H4 (cell line): Measurements from ENCODE around the gene CDC42BPB. TPM values are rescaled to one million over a fixed set of nuclear protein-coding genes. Genes with fewer than 3 reads are reported as not detected.

Source experiments
- DNase-seq: peaks from one replicate; pipeline ENCODE4 v3.0.0-alpha.2; 2015; ENCODE audit warnings: low spot score
- total RNA-seq: library from RNA; depleted of rRNA; stranded (reverse); fragments of >200 nt; shearing (Covaris generic); gene quantifications from 2 replicates; pipeline ENCODE4 v1.2.3, GENCODE V29; 2014

CDC42BPB gene
- total RNA-seq, 1 experiment from 2014 or later = 18.2 TPM

- no peak for DNase-seq
These were observed 142.7 kb downstream of the CDC42BPB start for GRCh38 chr14:102914474-102915291.

DNA sequence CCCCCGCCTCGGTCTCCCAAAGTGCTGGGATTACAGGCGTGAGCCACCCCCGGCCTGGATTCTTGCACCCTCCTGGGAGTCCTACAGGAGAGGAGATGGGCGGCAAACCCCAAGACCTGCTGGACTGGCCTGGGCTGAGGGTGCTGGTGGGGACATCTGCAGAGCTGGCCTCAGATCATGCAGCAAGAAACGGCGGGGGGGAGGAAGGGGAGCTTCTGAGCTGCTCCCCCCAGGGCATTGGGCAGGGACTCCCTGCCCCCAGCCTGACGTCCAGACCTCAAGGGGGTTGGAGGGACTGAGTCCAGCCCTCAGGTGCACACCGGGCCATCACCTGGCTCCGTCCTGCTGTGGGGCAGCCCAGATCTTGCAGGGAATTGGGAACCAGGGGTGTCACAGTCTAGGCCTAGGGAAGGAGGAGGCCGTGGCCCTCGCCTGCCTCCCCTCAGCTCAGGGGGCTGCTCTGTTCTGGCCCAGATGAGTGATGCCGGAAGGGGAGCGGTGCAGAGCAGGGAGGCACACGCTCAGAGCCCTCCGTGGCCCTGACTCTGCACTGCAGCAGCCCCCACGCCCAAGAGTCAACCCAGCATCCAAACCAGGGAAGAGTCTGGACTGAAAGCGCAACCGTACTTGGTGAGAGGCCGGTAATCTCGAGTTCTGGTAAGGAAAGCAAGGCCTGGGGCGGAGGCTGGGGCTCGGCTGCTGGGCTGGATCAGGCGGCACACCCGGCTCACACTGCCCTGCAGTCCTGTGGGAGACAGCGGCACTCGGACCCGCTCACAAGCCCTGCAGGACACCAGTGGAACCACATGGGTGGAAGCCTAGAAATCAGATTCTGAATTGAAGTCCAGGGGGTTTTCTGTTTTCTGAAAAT is 143.8 kb downstream of the CDC42BPB start:
- DNase-seq = no peak

DNA sequence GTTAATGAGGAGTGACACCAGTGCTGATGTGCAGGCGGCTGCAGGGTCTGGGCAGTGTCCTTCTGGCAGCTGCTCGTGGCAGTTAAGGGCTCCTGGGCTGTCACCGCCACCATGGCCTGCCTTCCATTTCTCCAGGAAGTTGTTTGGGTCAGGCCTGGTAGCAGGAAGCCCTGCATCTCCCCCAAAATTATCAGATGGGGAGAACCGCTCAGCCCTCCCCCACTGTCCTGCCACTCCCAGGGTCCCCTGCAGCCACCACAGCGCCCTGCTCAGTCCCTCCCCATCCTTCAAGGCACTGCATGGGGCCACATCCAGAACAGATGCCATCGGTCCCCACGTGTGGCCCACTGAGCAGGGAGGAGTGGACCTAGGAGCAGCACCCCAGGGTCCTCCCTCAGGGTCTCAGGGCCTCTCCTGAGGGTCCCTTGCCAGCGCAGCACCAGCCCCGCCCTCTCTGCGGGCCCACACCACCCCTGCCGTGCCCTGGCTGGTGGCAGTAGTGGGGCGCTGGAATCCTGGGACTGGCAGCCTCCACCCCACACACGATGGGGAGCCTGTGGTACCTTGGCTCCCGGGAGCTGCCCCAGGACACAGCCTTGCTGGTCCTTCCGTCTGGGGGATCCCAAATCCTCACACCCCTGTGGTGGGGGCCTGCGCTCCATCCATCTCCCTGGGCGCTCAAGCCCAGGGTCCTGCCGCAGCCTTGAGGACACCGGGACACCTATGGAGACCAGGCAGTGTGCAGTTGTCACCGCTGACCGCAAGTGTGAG is 145.2 kb downstream of the CDC42BPB start:
- DNase-seq = no peak

DNA sequence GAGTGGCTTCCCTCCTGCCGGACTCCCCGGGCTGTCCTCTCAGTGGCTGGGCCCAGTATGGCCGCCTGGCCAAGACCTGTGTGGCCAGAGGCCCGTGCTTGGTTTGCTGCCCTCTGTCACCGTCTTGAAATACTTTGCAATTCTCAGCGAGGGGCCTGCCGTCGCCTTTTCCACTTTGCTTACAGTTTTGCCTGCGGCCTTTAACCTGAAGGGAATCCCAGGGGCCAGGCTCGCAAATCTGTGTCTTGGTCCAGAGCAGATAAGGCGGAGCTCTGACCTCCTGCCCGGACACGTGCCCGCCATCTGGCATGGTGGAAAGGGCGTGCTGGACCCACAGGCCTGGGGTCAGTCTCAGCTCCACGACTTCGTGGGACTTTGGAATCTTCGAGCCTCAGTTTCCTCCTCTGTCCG is 145.8 kb downstream of the CDC42BPB start:
- no peak for DNase-seq

- no peak for DNase-seq
These were observed 146.9 kb downstream of the CDC42BPB start for GRCh38 chr14:102910442-102910841.

- no peak for DNase-seq
These were observed 147.4 kb downstream of the CDC42BPB start for GRCh38 chr14:102909911-102910310.

DNA sequence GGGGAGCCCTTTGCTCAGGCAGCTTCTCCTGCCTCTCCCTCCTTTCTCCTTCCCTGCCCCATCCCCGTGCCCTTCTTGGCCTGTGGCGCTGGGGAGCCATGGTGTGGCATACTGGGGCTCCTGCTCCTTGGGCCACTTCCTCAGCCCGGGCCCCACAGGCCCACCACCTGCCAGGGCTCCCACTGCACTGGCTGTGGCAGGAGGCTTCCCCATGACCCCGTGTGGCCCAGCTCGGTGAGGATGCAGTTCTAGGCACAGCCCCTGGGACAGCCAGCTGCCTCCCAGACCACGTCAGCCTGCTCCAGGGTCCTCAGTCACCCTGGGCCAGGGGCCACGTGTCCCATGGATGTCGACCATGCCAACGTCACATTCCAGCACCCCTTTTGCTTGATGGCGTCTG is 147.9 kb downstream of the CDC42BPB start:
- no peak for DNase-seq

GRCh38 chr14:102908766-102909455 is 148.4 kb downstream of the CDC42BPB start:
- no peak for DNase-seq

DNA sequence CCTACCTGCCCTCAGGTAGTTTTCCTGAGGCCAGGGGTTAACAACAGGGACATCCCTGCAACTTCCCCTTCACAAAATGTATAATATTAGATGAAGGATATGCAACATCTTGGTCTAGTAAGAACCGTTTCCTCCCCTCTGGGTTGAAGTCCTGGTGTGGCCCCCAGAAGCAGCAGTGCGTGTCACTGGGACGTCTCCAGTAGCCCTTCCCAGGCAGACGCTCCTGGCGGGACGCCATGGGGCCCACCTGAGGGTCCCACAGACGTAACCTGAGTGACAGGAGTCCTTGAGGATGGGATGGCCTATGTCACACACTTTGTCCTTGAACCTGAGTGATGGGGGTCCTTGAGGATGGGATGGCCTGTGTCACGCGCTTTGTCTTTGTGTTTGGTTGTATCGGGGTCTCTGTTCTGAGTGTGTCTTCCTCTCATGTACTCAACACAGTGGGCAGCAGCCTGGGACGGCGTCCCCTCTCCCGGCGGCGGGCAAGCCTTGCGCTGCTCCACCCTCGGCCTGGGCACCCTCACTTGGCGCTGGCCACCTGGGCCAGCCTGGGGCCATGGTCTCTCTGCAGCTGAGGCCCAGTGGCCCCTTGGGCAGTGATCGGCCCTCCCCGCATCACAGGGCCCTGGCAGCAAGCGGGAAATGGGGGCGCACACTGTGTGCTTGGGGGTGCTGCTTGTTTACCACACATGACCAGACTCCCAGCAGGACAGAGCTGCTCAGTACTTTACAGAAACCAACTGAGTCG is 149.2 kb downstream of the CDC42BPB start:
- DNase-seq = no peak

DNA sequence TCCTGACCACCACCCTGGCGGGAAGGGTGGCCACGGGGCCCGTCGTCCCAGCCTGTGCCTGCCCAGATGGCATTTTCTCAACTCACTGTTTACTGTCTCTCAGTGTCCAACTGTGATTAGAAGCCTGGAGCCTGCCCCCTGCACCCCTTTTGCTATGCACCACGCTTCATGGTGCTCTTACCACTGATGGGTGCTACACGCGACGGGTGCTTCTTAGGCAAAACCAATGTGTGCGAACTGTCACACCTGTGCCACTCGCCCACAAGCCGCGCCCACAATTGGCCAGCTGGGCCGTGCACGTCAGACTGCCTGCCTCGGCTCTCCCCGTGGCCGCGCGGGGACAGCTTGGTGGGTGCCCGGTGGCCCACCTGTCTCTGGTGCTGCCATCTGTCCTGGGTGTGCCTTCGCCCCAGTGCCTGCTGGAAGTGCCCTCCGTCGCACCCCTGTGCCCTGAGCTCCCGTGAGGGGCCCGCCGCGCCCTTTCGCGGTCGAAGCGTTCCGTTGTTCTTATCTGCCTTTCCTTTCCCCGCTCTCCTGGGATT is 150.0 kb downstream of the CDC42BPB start:
- no peak for DNase-seq

DNA sequence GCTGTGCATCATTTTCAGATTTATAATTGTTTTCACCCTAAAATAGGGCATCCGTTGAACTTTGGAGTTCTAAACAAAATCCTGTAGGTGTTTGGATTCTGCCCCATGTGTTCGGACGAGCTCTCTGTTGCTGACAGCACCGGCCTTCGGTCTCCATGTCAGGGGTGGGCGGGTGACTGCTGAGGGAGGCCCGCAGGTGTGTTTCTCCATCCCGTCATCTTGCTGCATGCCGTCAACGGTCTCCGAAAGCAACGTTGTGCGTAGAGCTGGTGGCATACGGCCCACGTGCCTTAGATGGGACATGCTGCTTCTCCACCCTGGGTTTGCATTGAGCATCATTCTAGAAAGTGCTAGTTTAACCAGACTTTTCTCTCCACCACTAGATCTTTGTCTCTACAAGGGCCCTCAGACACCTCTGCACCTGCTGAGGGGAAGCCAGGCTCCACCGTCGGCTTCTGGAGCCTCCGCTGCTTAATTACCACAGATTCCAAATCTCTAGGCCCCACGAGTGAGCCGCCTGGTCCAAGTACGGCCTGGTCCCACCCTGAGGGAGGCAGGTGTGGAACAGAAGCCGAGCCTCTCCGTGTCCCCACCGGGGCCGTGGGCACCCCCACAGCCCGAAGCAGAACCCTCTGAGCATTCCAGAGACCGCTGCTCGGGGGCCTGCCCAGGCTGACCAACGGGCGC is 150.6 kb downstream of the CDC42BPB start:
- no peak for DNase-seq

GRCh38 chr14:102905116-102906108 is 151.9 kb downstream of the CDC42BPB start:
- DNase-seq = no peak

- DNase-seq = no peak
These were observed 153.3 kb downstream of the CDC42BPB start for GRCh38 chr14:102903889-102904512.

- DNase-seq = no peak
These were observed 154.0 kb downstream of the CDC42BPB start for GRCh38 chr14:102903248-102903888.

GRCh38 chr14:102902523-102903247 is 154.7 kb downstream of the CDC42BPB start:
- no peak for DNase-seq

GRCh38 chr14:102902086-102902485 is 155.3 kb downstream of the CDC42BPB start:
- DNase-seq = no peak

- DNase-seq = no peak
These were observed 155.7 kb downstream of the CDC42BPB start for GRCh38 chr14:102901633-102902032.
